B cell (primary cell): ENCODE results near the gene SLC19A1. TPM values are rescaled to one million over a fixed set of nuclear protein-coding genes. Genes with fewer than 3 reads are reported as not detected.

Source experiments
- ATAC-seq: fragments of 200-7000 bp; cut with Tn5 transposase; one replicate; pipeline ENCODE4 v1.10.0; 2021; ENCODE audit warnings: low read depth, mild to moderate bottlenecking, moderate number of reproducible peaks, moderate library complexity
- CTCF ChIA-PET: fragments of 350-600 bp; sonication (Branson Sonifier 250); formaldehyde crosslinking; loops from one replicate; lab custom pipeline; 2021; ENCODE audit warnings: antibody characterized with exemption, inconsistent platforms; lab: Charles Lee
- POLR2A ChIA-PET: fragments of 350-600 bp; sonication (Branson Sonifier 250); formaldehyde crosslinking; loops from one replicate; lab custom pipeline; 2021; ENCODE audit warnings: antibody characterized with exemption; lab: Charles Lee
- DNase-seq: peaks from one replicate; pipeline ENCODE4 v3.0.0; 2013
- H2AFZ ChIP-seq: 2 replicates; pipeline ENCODE4 v1.6.1; 2012; ENCODE audit warnings: mild to moderate bottlenecking, low read depth, low read length; ENCODE audit not compliant: insufficient read depth, poor library complexity, severe bottlenecking
- H3K27ac ChIP-seq, 2 donors: 1 replicate in 1 of 2; 2 replicates in 1 of 2; pipeline ENCODE4 v1.5.1; 2012 to 2013; ENCODE audit warnings: low read length in 2 of 2, mild to moderate bottlenecking in 2 of 2, moderate library complexity in 1 of 2
- H3K27me3 ChIP-seq, 4 experiments: fragments of 200-600 bp in 1 of 4; sonication (generic) in 1 of 4; replicated peaks in 1 of 4; 1 replicate in 2 of 4; 2 replicates in 2 of 4; pipeline versions ENCODE4 v1.6.1 to v1.7.0; 2013 to 2016; ENCODE audit warnings: low read length in 3 of 4, mild to moderate bottlenecking in 2 of 4, mixed read lengths in 1 of 4, moderate library complexity in 1 of 4; ENCODE audit not compliant: insufficient read depth in 4 of 4, control insufficient read depth in 3 of 4; ENCODE audit errors: control extremely low read depth in 1 of 4
- H3K36me3 ChIP-seq, 2 experiments: replicated peaks in 1 of 2; 1 replicate in 1 of 2; 2 replicates in 1 of 2; pipeline versions ENCODE4 v1.6.1 to v1.7.1; 2013; ENCODE audit warnings: low read length in 1 of 2; ENCODE audit not compliant: insufficient read depth in 2 of 2, control insufficient read depth in 1 of 2; ENCODE audit errors: control extremely low read depth in 1 of 2, extremely low read depth in 1 of 2
- H3K4me1 ChIP-seq, 2 donors: fragments of 200-600 bp in 1 of 2; sonication (generic) in 1 of 2; 1 replicate in 1 of 2; 2 replicates in 1 of 2; pipeline versions ENCODE4 v1.5.1 to v1.6.1; 2013 to 2017; ENCODE audit warnings: low read length in 2 of 2; ENCODE audit not compliant: control insufficient read depth in 2 of 2, insufficient read depth in 2 of 2
- H3K4me2 ChIP-seq: replicated peaks from 2 replicates; pipeline ENCODE3; 2012; ENCODE audit warnings: mild to moderate bottlenecking, low read depth, low read length; ENCODE audit not compliant: poor library complexity, severe bottlenecking
- H3K4me3 ChIP-seq, 5 experiments: fragments of 200-600 bp in 1 of 5; sonication (generic) in 1 of 5; 1 replicate in 3 of 5; 2 replicates in 2 of 5; pipeline versions ENCODE4 v1.5.1 to v1.7.0; 2011 to 2016; ENCODE audit warnings: low read length in 4 of 5, mild to moderate bottlenecking in 4 of 5, low read depth in 2 of 5, control low read depth in 1 of 5, moderate library complexity in 1 of 5; ENCODE audit not compliant: insufficient read depth in 1 of 5; ENCODE audit errors: control extremely low read depth in 1 of 5, extremely low read depth in 1 of 5
- H3K79me2 ChIP-seq: fragments of 200-600 bp; sonication (generic); one replicate; pipeline ENCODE4 v1.6.0; 2016; ENCODE audit warnings: low read length; ENCODE audit not compliant: control insufficient read depth, insufficient read depth
- H3K9ac ChIP-seq: fragments of 200-600 bp; sonication (generic); 2 replicates; pipeline ENCODE4 v1.6.1; 2017; ENCODE audit warnings: mild to moderate bottlenecking, low read length, moderate library complexity
- H3K9me3 ChIP-seq, 3 donors: one replicate each; pipeline versions ENCODE4 v1.6.1 to v1.7.1; 2013; ENCODE audit warnings: low read length in 2 of 3; ENCODE audit not compliant: control insufficient read depth in 2 of 3, insufficient read depth in 1 of 3; ENCODE audit errors: control extremely low read depth in 1 of 3
- H4K20me1 ChIP-seq: 2 replicates; pipeline ENCODE4 v1.6.0; 2012; ENCODE audit warnings: mild to moderate bottlenecking, low read length; ENCODE audit not compliant: insufficient read depth, control insufficient read depth, poor library complexity, severe bottlenecking
- H3K27ac Mint-ChIP-seq: one replicate; pipeline ENCODE4 v1.8.0; 2021; ENCODE audit warnings: mixed read lengths
- H3K27me3 Mint-ChIP-seq: one replicate; pipeline ENCODE4 v1.8.0; 2021; ENCODE audit warnings: mixed read lengths
- H3K4me1 Mint-ChIP-seq: one replicate; pipeline ENCODE4 v1.8.0; 2021; ENCODE audit warnings: mixed read lengths
- H3K4me3 Mint-ChIP-seq: one replicate; pipeline ENCODE4 v1.8.0; 2021; ENCODE audit warnings: mixed read lengths
- H3K9me3 Mint-ChIP-seq: one replicate; pipeline ENCODE4 v1.8.0; 2022; ENCODE audit warnings: mixed read lengths; ENCODE audit not compliant: insufficient read depth
- EZH2 ChIP-seq: IDR thresholded peaks from 2 replicates; pipeline ENCODE4 v1.6.1; 2012; ENCODE audit warnings: borderline replicate concordance, low read depth, mild to moderate bottlenecking, moderate library complexity, low read length; ENCODE audit not compliant: insufficient read depth, poor library complexity, severe bottlenecking
- WGBS: methylation state at CpG from one replicate; pipeline ENCODE4 v1.1.5; 2013; ENCODE audit warnings: missing lambda C conversion rate; ENCODE audit not compliant: insufficient coverage; 5-methylcytosine and 5-hydroxymethylcytosine counted together
- intact Hi-C: fragments of 100-400 bp; cut with micrococcal nuclease; formaldehyde crosslinking; loops from one replicate; pipeline ENCODE4 v1.10.0; 2022
- polyA plus RNA-seq: library from polyadenylated mRNA; depleted of rRNA; stranded (reverse); fragments of >200 nt; gene quantifications from 2 replicates; pipeline ENCODE4 v1.2.3, GENCODE V29; 2012
- total RNA-seq, 2 donors: library from RNA; stranded (reverse); fragments of 120-200 nt in 1 of 2; gene quantifications; 1 replicate in 1 of 2; 2 replicates in 1 of 2; pipeline versions ENCODE4 v1.2.3 to v1.2.4, GENCODE V29; 2013 to 2022
- TF ChIP-seq, protein P1 (sequence below): fragments of 200-600 bp; IDR thresholded peaks from one replicate; pipeline ENCODE4 v1.8.0; 2022; ENCODE audit warnings: antibody characterized with exemption, mild to moderate bottlenecking

SLC19A1 gene
- total and polyA plus RNA-seq, 2 donors (not counting 1 experiment from before 2014, with no cell fraction given), result 8.7 to 10.1 TPM

GRCh38 chr21:45579383-45580180 is 37.3 kb upstream of the SLC19A1 start:
- peaks cover 0 to 9% (median 0%) of the 10 kb centered on the region in 4 experiments for H3K27me3 ChIP-seq
- H3K27ac ChIP-seq, result no peak overlapping the region
- H4K20me1 ChIP-seq, result no peaks in the 10 kb centered on the region
- H3K79me2 ChIP-seq, result no peaks in the 10 kb centered on the region
- TF ChIP-seq, protein P1, sequence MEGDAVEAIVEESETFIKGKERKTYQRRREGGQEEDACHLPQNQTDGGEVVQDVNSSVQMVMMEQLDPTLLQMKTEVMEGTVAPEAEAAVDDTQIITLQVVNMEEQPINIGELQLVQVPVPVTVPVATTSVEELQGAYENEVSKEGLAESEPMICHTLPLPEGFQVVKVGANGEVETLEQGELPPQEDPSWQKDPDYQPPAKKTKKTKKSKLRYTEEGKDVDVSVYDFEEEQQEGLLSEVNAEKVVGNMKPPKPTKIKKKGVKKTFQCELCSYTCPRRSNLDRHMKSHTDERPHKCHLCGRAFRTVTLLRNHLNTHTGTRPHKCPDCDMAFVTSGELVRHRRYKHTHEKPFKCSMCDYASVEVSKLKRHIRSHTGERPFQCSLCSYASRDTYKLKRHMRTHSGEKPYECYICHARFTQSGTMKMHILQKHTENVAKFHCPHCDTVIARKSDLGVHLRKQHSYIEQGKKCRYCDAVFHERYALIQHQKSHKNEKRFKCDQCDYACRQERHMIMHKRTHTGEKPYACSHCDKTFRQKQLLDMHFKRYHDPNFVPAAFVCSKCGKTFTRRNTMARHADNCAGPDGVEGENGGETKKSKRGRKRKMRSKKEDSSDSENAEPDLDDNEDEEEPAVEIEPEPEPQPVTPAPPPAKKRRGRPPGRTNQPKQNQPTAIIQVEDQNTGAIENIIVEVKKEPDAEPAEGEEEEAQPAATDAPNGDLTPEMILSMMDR, result no peak
- TF ChIP-seq EZH2, result no peak
- no peak for DNase-seq
- Mint-ChIP-seq H3K4me1 (no peaks in the 10 kb centered on the region), H3K9me3 (peaks cover 5% of the 10 kb centered on the region), H3K27me3 (peaks cover 8% of the 10 kb centered on the region), H3K27ac (no peak overlapping the region), H3K4me3 (no peak overlapping the region)
- no peak overlapping the region for H3K9ac ChIP-seq
- H3K9me3 ChIP-seq, result peaks cover 0 to 6% (median 3%) of the 10 kb centered on the region in 3 donors
- WGBS, result 94% methylated on average over 27 of the region's 29 CpGs
- no peak overlapping the region for H3K4me3 ChIP-seq
- no peaks in the 10 kb centered on the region for H3K36me3 ChIP-seq
- H3K4me2 ChIP-seq, result no peak overlapping the region
- no peak overlapping the region for H2AFZ ChIP-seq
- intact Hi-C loops, result no loop called here
- CTCF ChIA-PET, result no interaction called here
- POLR2A ChIA-PET, result no interaction called here
- H3K4me1 ChIP-seq, result no peaks in the 10 kb centered on the region
- ATAC-seq, result no peak

DNA sequence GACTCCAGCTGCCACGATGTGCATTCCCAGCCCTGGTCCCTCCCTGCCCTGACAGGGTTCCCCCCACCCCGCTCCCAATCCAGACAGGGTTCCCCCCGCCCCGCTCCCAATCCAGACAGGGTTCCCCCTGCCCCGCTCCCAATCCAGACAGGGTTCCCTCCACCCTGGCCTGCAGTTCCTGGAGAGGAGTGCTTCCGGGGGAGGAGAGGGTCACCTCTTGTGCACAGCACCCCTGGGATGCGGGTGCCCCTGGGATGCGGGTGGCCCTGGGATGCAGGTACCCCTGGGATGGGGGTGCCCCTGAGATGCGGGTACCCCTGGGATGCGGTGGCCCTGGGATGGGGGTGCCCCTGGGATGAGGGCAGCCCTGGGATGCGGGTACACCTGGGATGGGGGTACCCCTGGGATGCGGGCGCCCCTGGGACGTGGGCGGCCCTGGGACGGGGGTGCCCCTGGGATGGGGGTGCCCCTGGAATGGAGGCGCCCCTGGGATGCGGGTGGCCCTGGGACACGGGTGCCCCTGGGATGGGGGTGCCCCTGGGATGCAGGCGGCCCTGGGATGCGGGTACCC is 36.7 kb upstream of the SLC19A1 start:
- ChIA-PET CTCF (no interaction called here), POLR2A (no interaction called here)
- Mint-ChIP-seq H3K4me3 (no peak overlapping the region), H3K9me3 (peaks cover 5% of the 10 kb centered on the region), H3K27me3 (peaks cover 5% of the 10 kb centered on the region), H3K27ac (no peak overlapping the region), H3K4me1 (no peaks in the 10 kb centered on the region)
- Histone ChIP-seq H3K36me3 (no peaks in the 10 kb centered on the region), H3K9ac (no peak overlapping the region), H3K4me2 (no peak overlapping the region), H3K27me3 (peaks cover 0 to 6% (median 0%) of the 10 kb centered on the region in 4 experiments), H2AFZ (no peak overlapping the region), H3K9me3 (peaks cover 0 to 5% (median 3%) of the 10 kb centered on the region in 3 donors), H3K4me3 (no peak overlapping the region), H3K79me2 (no peaks in the 10 kb centered on the region), H3K4me1 (no peaks in the 10 kb centered on the region), H3K27ac (no peak overlapping the region), H4K20me1 (no peaks in the 10 kb centered on the region)
- TF ChIP-seq, protein P1, result no peak
- TF ChIP-seq EZH2, result no peak
- ATAC-seq, result no peak
- no peak for DNase-seq
- intact Hi-C loops, result no loop called here
- 94% methylated on average over 14 of the region's 21 CpGs for WGBS
